Stomach (tissue), 4 donors: ENCODE results near the gene PANX1.

Source experiments
- POLR2A ChIP-seq, 4 donors: fragments of 450-650 bp; IDR thresholded peaks; one replicate each; pipeline ENCODE4 v1.6.1; 2016; ENCODE audit warnings: antibody characterized with exemption in 4 of 4, control low read depth in 2 of 4, mild to moderate bottlenecking in 1 of 4, moderate library complexity in 1 of 4
- TF ChIP-seq, protein P1 (sequence below), 7 experiments: fragments of 450-650 bp in 4 of 7; fragments of 200-600 bp in 3 of 7; sonication (generic) in 3 of 7; IDR thresholded peaks; one replicate each; pipeline ENCODE4 v1.5.1; 2016 to 2019; ENCODE audit warnings: antibody characterized with exemption in 7 of 7, control low read depth in 2 of 7, mild to moderate bottlenecking in 1 of 7

DNA sequence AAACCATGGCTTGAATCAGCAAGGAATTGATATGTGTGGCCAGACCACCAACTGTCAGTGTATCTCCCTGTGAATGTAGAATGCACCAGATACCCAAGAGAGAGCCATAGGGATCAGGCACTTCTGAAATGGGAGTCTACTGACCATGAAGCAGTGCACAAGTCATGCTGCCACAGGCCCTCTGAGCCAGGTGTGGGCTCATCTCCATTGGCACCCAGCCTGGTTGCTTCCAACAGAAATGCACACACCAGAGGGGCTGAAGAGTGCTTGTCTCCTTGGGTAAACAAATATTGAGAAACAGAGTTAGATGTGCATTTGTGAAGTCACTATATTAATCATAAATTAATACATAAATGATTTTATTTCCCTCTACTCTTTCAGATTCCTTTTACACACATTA, 28.4 kb upstream of the PANX1 start:
- TF ChIP-seq, protein P1, sequence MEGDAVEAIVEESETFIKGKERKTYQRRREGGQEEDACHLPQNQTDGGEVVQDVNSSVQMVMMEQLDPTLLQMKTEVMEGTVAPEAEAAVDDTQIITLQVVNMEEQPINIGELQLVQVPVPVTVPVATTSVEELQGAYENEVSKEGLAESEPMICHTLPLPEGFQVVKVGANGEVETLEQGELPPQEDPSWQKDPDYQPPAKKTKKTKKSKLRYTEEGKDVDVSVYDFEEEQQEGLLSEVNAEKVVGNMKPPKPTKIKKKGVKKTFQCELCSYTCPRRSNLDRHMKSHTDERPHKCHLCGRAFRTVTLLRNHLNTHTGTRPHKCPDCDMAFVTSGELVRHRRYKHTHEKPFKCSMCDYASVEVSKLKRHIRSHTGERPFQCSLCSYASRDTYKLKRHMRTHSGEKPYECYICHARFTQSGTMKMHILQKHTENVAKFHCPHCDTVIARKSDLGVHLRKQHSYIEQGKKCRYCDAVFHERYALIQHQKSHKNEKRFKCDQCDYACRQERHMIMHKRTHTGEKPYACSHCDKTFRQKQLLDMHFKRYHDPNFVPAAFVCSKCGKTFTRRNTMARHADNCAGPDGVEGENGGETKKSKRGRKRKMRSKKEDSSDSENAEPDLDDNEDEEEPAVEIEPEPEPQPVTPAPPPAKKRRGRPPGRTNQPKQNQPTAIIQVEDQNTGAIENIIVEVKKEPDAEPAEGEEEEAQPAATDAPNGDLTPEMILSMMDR (IDR thresholded peaks at IDR 0.05), result no peak
- TF ChIP-seq POLR2A (IDR thresholded peaks at IDR 0.05), result no peak
